Naive thymus-derived CD8-positive, alpha-beta T cell (primary cell): ENCODE data around the gene PLXNA4. TPM values are rescaled to one million over a fixed set of nuclear protein-coding genes. Genes with fewer than 3 reads are reported as not detected.
"Not testable (repeated sequence)": the region's sequence is repeated elsewhere in the genome, so short reads cannot be mapped to it uniquely, and the experiment has no call there.

Experiments
- ATAC-seq, 2 donors: fragments of 150-1000 bp; cut with Tn5 transposase in 1 of 2; sonication (Bioruptor Pico), chemical (Tn5 transposase) in 1 of 2; 1 replicate in 1 of 2; 2 replicates in 1 of 2; pipeline ENCODE4 v1.10.0; 2021; ENCODE audit warnings: mild to moderate bottlenecking in 2 of 2, moderate library complexity in 2 of 2
- POLR2A ChIA-PET: fragments of 350-600 bp; sonication (Branson Sonifier 250); formaldehyde crosslinking; loops from one replicate; lab custom pipeline; 2021; ENCODE audit warnings: antibody characterized with exemption; lab: Charles Lee
- DNase-seq, 10 donors: peaks; one replicate each; pipeline versions ENCODE4 v3.0.0 to v3.0.0-alpha.2; 2020 to 2022
- H3K27ac Mint-ChIP-seq, 10 donors: one replicate each; pipeline ENCODE4 v1.8.0; 2020 to 2022; ENCODE audit warnings: mild to moderate bottlenecking in 10 of 10, mixed read lengths in 10 of 10, moderate library complexity in 4 of 10, inconsistent platforms in 1 of 10
- H3K27me3 Mint-ChIP-seq, 5 donors: one replicate each; pipeline ENCODE4 v1.8.0; 2021 to 2022; ENCODE audit warnings: mixed read lengths in 5 of 5
- H3K36me3 Mint-ChIP-seq, 3 donors: one replicate each; pipeline ENCODE4 v1.8.0; 2020 to 2022; ENCODE audit warnings: mixed read lengths in 3 of 3, mild to moderate bottlenecking in 2 of 3, inconsistent platforms in 1 of 3
- H3K4me1 Mint-ChIP-seq, 4 donors: one replicate each; pipeline ENCODE4 v1.8.0; 2021 to 2022; ENCODE audit warnings: mixed read lengths in 4 of 4
- H3K4me3 Mint-ChIP-seq, 10 donors: one replicate each; pipeline ENCODE4 v1.8.0; 2020 to 2022; ENCODE audit warnings: mild to moderate bottlenecking in 10 of 10, mixed read lengths in 10 of 10, moderate library complexity in 6 of 10, inconsistent platforms in 1 of 10
- H3K9me3 Mint-ChIP-seq, 9 donors: one replicate each; pipeline ENCODE4 v1.8.0; 2020 to 2022; ENCODE audit warnings: mixed read lengths in 9 of 9, mild to moderate bottlenecking in 3 of 9, inconsistent platforms in 1 of 9, moderate library complexity in 1 of 9
- polyA plus RNA-seq, 3 donors: library from polyadenylated mRNA; unstranded; fragments of 300-500 nt; fragmentation: Illumina TruSeq; gene quantifications; one replicate each; pipeline ENCODE4 v1.2.3, GENCODE V29; 2021
- total RNA-seq, 8 experiments: library from RNA in 2 of 8; stranded (reverse) in 2 of 8; gene quantifications; one replicate each; pipeline ENCODE4 v1.2.3 and lab custom pipeline; 2021 to 2026

The PLXNA4 gene
- total and polyA plus RNA-seq, 5 experiments from 2014 or later, result 0.05 to 1.2 (median 0.27) TPM

DNA sequence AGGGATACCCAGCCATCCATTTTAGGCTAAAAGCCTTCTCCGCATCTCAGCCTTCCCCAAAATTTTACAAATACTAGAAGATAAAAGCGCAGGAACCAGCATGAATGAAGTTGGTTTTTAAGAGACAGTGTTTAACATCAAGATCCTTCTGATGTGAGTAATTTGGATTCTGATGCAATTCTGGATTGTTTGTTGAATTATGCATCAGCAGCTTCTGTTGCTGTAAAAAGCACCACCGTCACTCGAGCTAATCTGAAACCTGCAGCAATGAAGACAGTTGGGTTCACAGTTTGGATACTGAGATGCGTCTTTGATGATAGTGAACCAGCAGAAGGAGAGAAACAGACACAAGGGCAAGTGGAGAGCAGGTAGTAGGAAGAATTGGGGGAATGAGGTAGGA is 179.2 kb downstream of the PLXNA4 start:
- DNase-seq, result no peak
- H3K4me3 Mint-ChIP-seq, result no peak overlapping the region
- peaks cover 0 to 1% (median 0%) of the 10 kb centered on the region in 5 donors for H3K27me3 Mint-ChIP-seq
- H3K4me1 Mint-ChIP-seq, result peaks cover 6 to 13% (median 10%) of the 10 kb centered on the region in 4 donors
- no peak for ATAC-seq
- POLR2A ChIA-PET, result no interaction called here
- H3K36me3 Mint-ChIP-seq, result no peaks in the 10 kb centered on the region
- H3K9me3 Mint-ChIP-seq, result peaks cover 0 to 9% (median 0%) of the 10 kb centered on the region in 9 donors
- H3K27ac Mint-ChIP-seq, result peak overlapping the region in 2 of 10 donors; percentile 48 to 52

DNA sequence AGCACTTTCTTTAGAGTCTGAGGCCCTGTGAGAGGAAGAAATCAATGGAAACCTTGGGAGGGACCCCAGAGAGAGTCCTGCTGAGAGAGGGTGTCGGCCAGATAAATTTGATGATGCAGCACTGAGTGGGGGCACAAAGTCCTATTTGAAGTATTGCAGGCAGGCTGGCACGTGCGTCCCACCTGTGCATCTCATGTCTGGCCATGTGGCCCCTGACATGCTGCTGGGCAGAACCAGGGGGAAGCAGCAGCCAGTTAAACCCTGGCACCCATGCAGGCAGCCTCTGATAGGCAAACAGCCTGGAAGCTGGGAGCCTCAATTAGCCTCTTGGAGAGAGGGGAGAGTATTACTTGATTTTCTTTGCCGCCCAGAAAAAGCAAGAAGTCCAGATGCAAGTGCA is 180.9 kb downstream of the PLXNA4 start:
- Mint-ChIP-seq H3K27me3 (peaks cover 0 to 1% (median 0%) of the 10 kb centered on the region in 5 donors), H3K27ac (peak overlapping the region in 2 of 10 donors; percentile 7 to 71), H3K4me3 (no peak overlapping the region), H3K9me3 (no peaks in the 10 kb centered on the region), H3K4me1 (peaks cover 6 to 13% (median 10%) of the 10 kb centered on the region in 4 donors), H3K36me3 (no peaks in the 10 kb centered on the region)
- DNase-seq, result no peak
- POLR2A ChIA-PET, result interaction anchor here (0.8 kb wide), 1 partner anchor 37 kb away, joined by 3 read pairs; no protein-coding TSS in a partner anchor
- ATAC-seq, result no peak

DNA sequence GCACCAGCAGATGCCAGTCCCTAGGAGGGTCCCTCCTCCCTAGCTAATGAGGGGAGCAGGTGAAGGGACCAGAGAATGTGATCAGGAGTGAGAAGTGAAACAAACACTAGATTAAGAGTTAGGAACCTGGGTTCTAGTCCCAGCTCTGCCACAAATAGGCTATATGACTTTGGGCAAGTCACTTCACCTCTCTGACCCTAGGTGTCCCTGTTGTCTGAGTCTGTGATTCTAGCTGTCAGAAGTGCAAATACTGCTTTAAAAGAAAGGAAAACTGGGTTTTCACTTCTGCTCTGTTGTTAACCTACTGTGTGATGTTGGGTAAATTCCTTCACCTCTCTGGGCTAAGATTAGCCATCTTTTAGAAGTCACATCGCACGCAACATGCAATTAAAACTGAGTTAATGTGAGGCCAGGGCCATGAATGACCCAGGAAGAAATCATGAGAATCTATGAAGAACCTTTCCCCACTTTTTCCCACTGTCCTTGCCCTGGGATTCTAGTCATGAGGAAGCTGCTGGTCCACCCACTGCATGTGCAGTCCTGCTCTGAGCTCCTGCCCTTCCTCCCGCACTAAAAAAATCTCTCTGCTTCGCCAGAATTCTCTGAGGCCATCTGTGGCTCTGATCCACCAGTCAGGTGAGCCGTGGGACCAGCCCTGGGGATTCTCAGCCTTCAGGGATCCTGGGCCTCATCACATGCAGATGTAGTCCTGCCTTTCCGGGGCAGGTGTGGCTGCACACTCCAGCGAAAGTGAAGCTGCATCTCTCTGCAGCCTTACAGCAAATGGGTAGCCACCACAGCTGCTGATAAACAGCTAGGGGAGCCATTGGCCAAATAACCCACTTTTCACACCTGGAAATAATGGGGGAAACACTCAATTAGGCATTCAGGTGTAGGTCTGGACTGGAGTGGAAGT is 181.7 kb downstream of the PLXNA4 start:
- Mint-ChIP-seq H3K36me3 (no peaks in the 10 kb centered on the region), H3K27me3 (peaks cover 0 to 4% (median 0%) of the 10 kb centered on the region in 5 donors), H3K4me1 (peaks cover 6 to 13% (median 10%) of the 10 kb centered on the region in 4 donors), H3K4me3 (no peak overlapping the region), H3K9me3 (no peaks in the 10 kb centered on the region), H3K27ac (peak overlapping the region in 3 of 10 donors; percentile 7 to 32 (median 28))
- ATAC-seq (peak; percentile 56 to 61), DNase-seq (peak in 6 of 10 donors; percentile 29 to 67 (median 42))
- POLR2A ChIA-PET, result interaction anchor here (0.8 to 1.6 kb wide), 2 partner anchors 38 to 186 kb away, joined by 3 to 6 read pairs; no protein-coding TSS in a partner anchor

- DNase-seq (no peak), ATAC-seq (no peak)
- Mint-ChIP-seq H3K27ac (peak overlapping the region in 2 of 10 donors; percentile 27 to 32), H3K9me3 (no peaks in the 10 kb centered on the region), H3K27me3 (peaks cover 0 to 4% (median 0%) of the 10 kb centered on the region in 5 donors), H3K4me3 (no peak overlapping the region), H3K4me1 (peaks cover 6 to 13% (median 10%) of the 10 kb centered on the region in 4 donors), H3K36me3 (no peaks in the 10 kb centered on the region)
- POLR2A ChIA-PET, result interaction anchor here (1.6 kb wide), 1 partner anchor 186 kb away, joined by 6 read pairs; no protein-coding TSS in a partner anchor
Observed at GRCh38 chr7:132393789-132394261, 182.4 kb downstream of the PLXNA4 start.

DNA sequence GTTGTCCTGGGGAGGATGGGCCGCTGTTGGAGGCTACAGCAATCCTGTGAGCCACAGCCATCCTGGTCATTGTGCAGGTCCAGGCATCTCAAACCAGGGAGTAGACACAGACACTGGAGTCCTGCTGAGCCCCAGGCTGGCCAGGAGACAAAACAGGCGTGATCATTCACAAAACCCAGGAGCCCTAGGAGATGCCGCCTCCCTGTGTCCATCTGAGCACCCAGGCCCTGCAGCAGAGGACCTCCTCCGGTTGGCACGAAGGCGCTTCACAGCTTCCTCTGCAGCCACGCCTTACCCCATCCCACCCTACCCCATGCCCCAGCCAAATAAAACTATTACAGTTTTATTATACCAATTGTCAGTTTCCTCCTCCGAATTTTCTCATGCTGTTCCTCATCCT is 183.6 kb downstream of the PLXNA4 start:
- peak overlapping the region in 1 of 10 donors; percentile 1 for H3K27ac Mint-ChIP-seq
- H3K27me3 Mint-ChIP-seq, result peaks cover 0 to 4% (median 0%) of the 10 kb centered on the region in 5 donors
- H3K36me3 Mint-ChIP-seq, result no peaks in the 10 kb centered on the region
- no peak for DNase-seq
- H3K4me3 Mint-ChIP-seq, result no peak overlapping the region
- peaks cover 6 to 13% (median 10%) of the 10 kb centered on the region in 4 donors for H3K4me1 Mint-ChIP-seq
- no peaks in the 10 kb centered on the region for H3K9me3 Mint-ChIP-seq
- POLR2A ChIA-PET, result interaction anchor here (0.9 kb wide), 1 partner anchor 188 kb away, joined by 3 read pairs; no protein-coding TSS in a partner anchor
- ATAC-seq, result no peak

DNA sequence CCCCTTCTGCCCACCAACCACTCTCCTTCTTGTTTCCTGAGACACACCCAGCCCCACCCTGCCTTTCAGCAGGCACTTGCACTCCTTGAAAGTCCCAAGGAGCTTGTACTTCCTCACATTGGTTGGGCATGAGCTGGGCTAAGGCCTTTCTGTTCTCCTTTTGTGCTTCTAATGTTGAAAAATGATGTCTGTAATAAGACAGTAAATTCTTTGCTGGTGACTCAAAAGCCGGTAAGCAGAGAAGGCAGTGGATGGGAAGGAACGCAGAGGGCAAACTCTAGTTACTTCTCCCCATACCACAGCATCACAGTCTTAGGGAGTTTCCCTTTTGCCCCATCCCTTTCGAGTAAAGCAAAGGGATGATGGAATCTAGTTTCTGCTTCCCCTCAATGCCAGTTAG is 185.6 kb downstream of the PLXNA4 start:
- Mint-ChIP-seq H3K4me1 (peaks cover 4 to 13% (median 9%) of the 10 kb centered on the region in 4 donors), H3K27me3 (peaks cover 0 to 2% (median 0%) of the 10 kb centered on the region in 5 donors), H3K36me3 (no peaks in the 10 kb centered on the region), H3K9me3 (no peaks in the 10 kb centered on the region), H3K4me3 (no peak overlapping the region), H3K27ac (no peak overlapping the region)
- POLR2A ChIA-PET, result no interaction called here
- DNase-seq (no peak), ATAC-seq (no peak)

DNA sequence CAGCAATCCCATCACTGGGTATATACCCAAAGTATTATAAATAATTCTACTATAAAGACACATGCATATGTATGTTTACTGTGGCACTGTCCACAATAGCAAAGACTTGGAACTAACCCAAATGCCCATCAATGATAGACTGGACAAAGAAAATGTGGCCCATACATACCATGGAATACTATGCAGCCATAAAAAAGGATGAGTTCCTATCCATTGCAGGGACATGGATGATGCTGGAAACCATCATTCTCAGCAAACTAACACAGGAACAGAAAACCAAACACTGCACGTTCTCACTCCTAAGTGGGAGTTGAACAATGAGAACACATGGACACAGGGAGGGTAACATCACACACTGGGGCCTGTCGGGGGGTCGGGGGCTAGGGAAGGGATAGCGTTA is 186.2 kb downstream of the PLXNA4 start:
- ATAC-seq, POLR2A ChIA-PET, H3K27me3 Mint-ChIP-seq: not testable (repeated sequence)

GRCh38 chr7:132388688-132389087 is 187.6 kb downstream of the PLXNA4 start:
- DNase-seq (no peak), ATAC-seq (no peak)
- H3K27me3 Mint-ChIP-seq, result peaks cover 0 to 2% (median 0%) of the 10 kb centered on the region in 5 donors
- H3K9me3 Mint-ChIP-seq, result no peaks in the 10 kb centered on the region
- no peaks in the 10 kb centered on the region for H3K4me1 Mint-ChIP-seq
- no peaks in the 10 kb centered on the region for H3K36me3 Mint-ChIP-seq
- POLR2A ChIA-PET, result interaction anchor here (0.6 kb wide), 1 partner anchor 85 kb away, joined by 3 read pairs; no protein-coding TSS in a partner anchor
- no peak overlapping the region for H3K4me3 Mint-ChIP-seq
- no peak overlapping the region for H3K27ac Mint-ChIP-seq

More for the DNA sequence above, 186.2 kb downstream of the PLXNA4 start:
- not testable (repeated sequence) for H3K9me3 Mint-ChIP-seq, DNase-seq, H3K4me3 Mint-ChIP-seq, H3K27ac Mint-ChIP-seq, H3K4me1 Mint-ChIP-seq, H3K36me3 Mint-ChIP-seq

DNA sequence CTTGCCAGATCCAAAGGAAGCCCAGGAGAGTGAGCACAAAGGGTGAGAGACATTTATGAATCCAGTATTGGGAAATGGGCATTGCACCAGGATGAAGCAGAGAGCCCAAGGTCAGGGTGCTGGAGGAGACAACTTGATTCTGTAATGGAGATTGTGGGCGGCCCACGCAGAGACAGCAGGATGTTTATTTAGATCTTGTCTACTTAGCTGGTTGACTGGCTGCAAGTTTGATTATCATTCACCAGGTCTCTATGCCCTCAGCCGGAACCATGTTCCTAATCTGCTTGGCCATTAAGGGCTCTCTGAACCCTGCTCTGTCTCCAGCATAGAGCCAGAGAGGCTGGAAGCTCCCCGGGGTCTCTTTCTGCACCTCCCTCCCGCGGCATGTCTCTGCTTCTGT is 188.7 kb downstream of the PLXNA4 start:
- no peaks in the 10 kb centered on the region for H3K4me1 Mint-ChIP-seq
- H3K36me3 Mint-ChIP-seq, result no peaks in the 10 kb centered on the region
- no peak overlapping the region for H3K4me3 Mint-ChIP-seq
- H3K27me3 Mint-ChIP-seq, result peaks cover 0 to 2% (median 0%) of the 10 kb centered on the region in 5 donors
- H3K9me3 Mint-ChIP-seq, result no peaks in the 10 kb centered on the region
- peak overlapping the region in 1 of 10 donors; percentile 21 for H3K27ac Mint-ChIP-seq
- ATAC-seq (no peak), DNase-seq (no peak)
- POLR2A ChIA-PET, result no interaction called here

DNA sequence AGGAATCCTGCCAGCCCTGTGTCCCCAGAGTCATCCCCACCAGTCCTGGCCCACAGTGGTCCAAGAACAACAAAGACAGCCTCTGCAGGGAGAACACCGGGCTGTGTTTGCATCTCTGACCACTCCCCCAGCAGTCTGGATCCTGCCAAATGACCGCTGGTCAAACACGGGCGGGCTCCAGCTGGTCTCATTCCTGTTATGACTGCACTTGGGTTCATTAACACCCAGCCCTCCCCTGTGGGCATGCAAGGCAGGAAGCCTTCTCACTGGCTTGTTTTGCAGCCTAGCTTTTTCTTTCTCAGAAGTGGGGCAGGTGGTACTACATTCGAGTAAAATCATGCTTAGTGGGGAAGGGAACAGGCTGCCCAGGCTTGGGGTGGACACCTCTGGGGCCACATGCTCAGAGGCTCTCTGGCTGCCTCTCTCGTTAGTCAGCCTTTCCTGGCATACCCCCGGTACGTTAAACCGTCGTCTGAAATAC is 190.0 kb downstream of the PLXNA4 start:
- Mint-ChIP-seq H3K27ac (no peak overlapping the region), H3K9me3 (no peaks in the 10 kb centered on the region), H3K4me1 (peaks cover 0 to 2% (median 0%) of the 10 kb centered on the region in 4 donors), H3K4me3 (no peak overlapping the region), H3K36me3 (no peaks in the 10 kb centered on the region), H3K27me3 (peaks cover 0 to 4% (median 0%) of the 10 kb centered on the region in 5 donors)
- POLR2A ChIA-PET, result no interaction called here
- ATAC-seq (no peak), DNase-seq (no peak)

DNA sequence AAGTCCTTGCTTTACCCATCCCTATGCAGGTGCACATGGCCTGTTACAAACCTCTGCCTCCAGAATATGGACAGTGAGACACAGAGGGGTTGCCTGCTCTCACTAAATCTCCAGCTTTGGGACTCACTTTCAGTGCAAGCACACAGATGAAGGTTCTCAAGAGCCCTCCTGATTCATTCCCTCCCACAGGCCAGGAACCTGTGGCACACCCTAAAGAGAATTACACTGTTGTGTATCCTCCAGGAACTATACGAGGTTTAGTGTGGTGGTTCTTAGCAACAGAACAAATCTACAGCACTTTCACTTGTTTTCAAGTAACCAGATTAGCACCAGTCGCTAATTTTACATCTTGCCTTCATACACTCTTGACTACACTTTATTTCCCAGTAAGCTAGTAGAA is 192.3 kb downstream of the PLXNA4 start:
- Mint-ChIP-seq H3K27ac (no peak overlapping the region), H3K4me3 (no peak overlapping the region), H3K9me3 (no peaks in the 10 kb centered on the region), H3K4me1 (peaks cover 0 to 2% (median 0%) of the 10 kb centered on the region in 4 donors), H3K27me3 (peaks cover 0 to 8% (median 0%) of the 10 kb centered on the region in 5 donors), H3K36me3 (no peaks in the 10 kb centered on the region)
- POLR2A ChIA-PET, result no interaction called here
- ATAC-seq (no peak), DNase-seq (no peak)

GRCh38 chr7:132381742-132382472 is 194.4 kb downstream of the PLXNA4 start:
- H3K36me3 Mint-ChIP-seq, result no peaks in the 10 kb centered on the region
- H3K4me3 Mint-ChIP-seq, result no peak overlapping the region
- no peaks in the 10 kb centered on the region for H3K9me3 Mint-ChIP-seq
- ATAC-seq, result no peak
- H3K4me1 Mint-ChIP-seq, result peaks cover 0 to 2% (median 0%) of the 10 kb centered on the region in 4 donors
- no peak for DNase-seq
- peak overlapping the region in 1 of 10 donors; percentile 3 for H3K27ac Mint-ChIP-seq
- H3K27me3 Mint-ChIP-seq, result peaks cover 0 to 8% (median 3%) of the 10 kb centered on the region in 5 donors
- POLR2A ChIA-PET, result no interaction called here
